Fibroblast of villous mesenchyme (primary cell): Measurements from ENCODE around the gene SLC1A2. TPM values are rescaled to one million over a fixed set of nuclear protein-coding genes. Genes with fewer than 3 reads are reported as not detected.

Experiments used
- DNase-seq: peaks from one replicate; pipeline ENCODE4 v3.0.0-alpha.2; 2010; ENCODE audit warnings: low read depth
- H3K4me3 ChIP-seq: 2 replicates; pipeline ENCODE4 v1.5.1; 2011; ENCODE audit warnings: low read depth, mild to moderate bottlenecking, low read length
- CTCF ChIP-seq: IDR thresholded peaks from 2 replicates; pipeline ENCODE4 v1.5.1; 2012; ENCODE audit warnings: low read depth, mild to moderate bottlenecking, low read length; ENCODE audit not compliant: insufficient read depth
- total RNA-seq: library from RNA; depleted of rRNA; stranded (reverse); fragments of >200 nt; gene quantifications from 2 replicates; pipeline ENCODE4 v1.2.3, GENCODE V29; 2012

The SLC1A2 gene
- total RNA-seq, 1 donor: 23.7 TPM

GRCh38 chr11:35318977-35319925 lies 100.1 kb downstream of the SLC1A2 start:
- H3K4me3 ChIP-seq: no peak overlapping the region
- peak; percentile 48 for DNase-seq
- no peak for TF ChIP-seq CTCF

- H3K4me3 ChIP-seq: no peak overlapping the region
- no peak for DNase-seq
These were observed 101.0 kb downstream of the SLC1A2 start for GRCh38 chr11:35318309-35318708.

GRCh38 chr11:35317253-35317652 lies 102.1 kb downstream of the SLC1A2 start:
- DNase-seq: no peak
- no peak for TF ChIP-seq CTCF
- H3K4me3 ChIP-seq: no peak overlapping the region

More at GRCh38 chr11:35318309-35318708, 101.0 kb downstream of the SLC1A2 start:
- TF ChIP-seq CTCF: no peak

- no peak for TF ChIP-seq CTCF
- no peak overlapping the region for H3K4me3 ChIP-seq
- DNase-seq: no peak
These were observed 103.2 kb downstream of the SLC1A2 start for GRCh38 chr11:35316161-35316560.

GRCh38 chr11:35313760-35314153 lies 105.6 kb downstream of the SLC1A2 start:
- H3K4me3 ChIP-seq: no peak overlapping the region
- DNase-seq: no peak
- no peak for TF ChIP-seq CTCF

- H3K4me3 ChIP-seq: no peak overlapping the region
- TF ChIP-seq CTCF: no peak
- DNase-seq: no peak
These were observed 106.1 kb downstream of the SLC1A2 start for GRCh38 chr11:35313066-35313759.
